Measurements from ENCODE around the gene CTNND1. TPM values are rescaled to one million over a fixed set of nuclear protein-coding genes. Genes with fewer than 3 reads are reported as not detected.
"Not testable (repeated sequence)": the region's sequence is repeated elsewhere in the genome, so short reads cannot be mapped to it uniquely, and the experiment has no call there.

CTNND1 gene
- total RNA-seq (1 to 10 TPM; 3.1 to 4.4 TPM), polyA plus RNA-seq (0.95 TPM)

GRCh38 chr11:57761301-57762234 lies at the start of gene CTNND1:
TSS of gene CTNND1 (plus strand) at chr11:57761802. CDS start at chr11:57791479, 29,677 bp downstream.
- peak within 1 kb of the TSS in 3 of 8 donors; percentile 17 to 92 (median 59) for H3K27ac Mint-ChIP-seq

GRCh38 chr11:57712256-57713150 lies 49.1 kb upstream of the CTNND1 start, which contains the start of gene TMX2:
TSS of gene TMX2 (plus strand) at chr11:57712593. CDS start at chr11:57712619, 26 bp downstream.
- no peaks in the 10 kb centered on the region for H3K36me3 ChIP-seq (ENCODE audit: insufficient read depth, low read length)
- peak; percentile 87 to 93 (median 90) for DNase-seq
- H3K4me3 ChIP-seq (ENCODE audit: low read length): peak within 1 kb of the TSS; percentile 99
- H3K27ac ChIP-seq (ENCODE audit: low read depth, low read length): peak within 1 kb of the TSS; percentile 90
- H3K9me3 ChIP-seq (ENCODE audit: low read length): no peaks in the 10 kb centered on the region
- H3K27me3 ChIP-seq (ENCODE audit: insufficient read depth, low read length, poor library complexity, severe bottlenecking): no peaks in the 10 kb centered on the region
- ChIA-PET CTCF (interaction anchor here (0.6 to 1.9 kb wide), 8 partner anchors 17 to 1825 kb away, joined by 3 to 6 read pairs (median 3); partner anchors contain the start of gene SELENOH), POLR2A (interaction anchor here (0.7 to 1.5 kb wide), 7 partner anchors 10 to 198 kb away, joined by 3 to 10 read pairs (median 4); partner anchors contain the start of gene SELENOH)
- peaks cover 0 to 27% (median 7%) of the 10 kb centered on the region in 3 donors for H3K36me3 Mint-ChIP-seq
- no peaks in the 10 kb centered on the region for H3K9me3 Mint-ChIP-seq
- H3K4me3 Mint-ChIP-seq: peak within 1 kb of the TSS; percentile 93 to 99 (median 98)
- H3K4me1 ChIP-seq (ENCODE audit: insufficient read depth, low read length): peaks cover 43% of the 10 kb centered on the region
- peak within 1 kb of the TSS; percentile 81 to 98 (median 98) for H3K27ac Mint-ChIP-seq
- H3K27me3 Mint-ChIP-seq: no peaks in the 10 kb centered on the region
- peaks cover 42 to 57% (median 53%) of the 10 kb centered on the region in 3 donors for H3K4me1 Mint-ChIP-seq

More at GRCh38 chr11:57761301-57762234, at the start of gene CTNND1:
- H3K9me3 Mint-ChIP-seq: no peaks in the 10 kb centered on the region
- Histone ChIP-seq H3K4me3 (ENCODE audit: low read length) (no peak within 1 kb of the TSS), H3K27me3 (ENCODE audit: insufficient read depth, low read length, poor library complexity, severe bottlenecking) (no peaks in the 10 kb centered on the region), H3K9me3 (ENCODE audit: low read length) (no peaks in the 10 kb centered on the region), H3K27ac (ENCODE audit: low read depth, low read length) (peak within 1 kb of the TSS; percentile 83), H3K4me1 (ENCODE audit: insufficient read depth, low read length) (no peaks in the 10 kb centered on the region), H3K36me3 (ENCODE audit: insufficient read depth, low read length) (no peaks in the 10 kb centered on the region)
- POLR2A ChIA-PET: interaction anchor here (0.6 kb wide), 1 partner anchor 973 kb away, joined by 6 read pairs; no protein-coding TSS in a partner anchor
- DNase-seq: no peak
- no peaks in the 10 kb centered on the region for H3K4me1 Mint-ChIP-seq
- no peaks in the 10 kb centered on the region for H3K27me3 Mint-ChIP-seq
- H3K4me3 Mint-ChIP-seq: no peak within 1 kb of the TSS
- CTCF ChIA-PET: interaction anchor here (0.6 to 1.8 kb wide), 2 partner anchors 10 to 259 kb away, joined by 3 to 6 read pairs; partner anchors contain the start of gene BTBD18
- peaks cover 0 to 7% (median 3%) of the 10 kb centered on the region in 3 donors for H3K36me3 Mint-ChIP-seq

GRCh38 chr11:57713835-57714234 lies 47.8 kb upstream of the CTNND1 start:
- no peaks in the 10 kb centered on the region for H3K9me3 Mint-ChIP-seq
- Histone ChIP-seq H3K27ac (ENCODE audit: low read depth, low read length) (no peak overlapping the region), H3K4me3 (ENCODE audit: low read length) (peak overlapping the region; percentile 99), H3K27me3 (ENCODE audit: insufficient read depth, low read length, poor library complexity, severe bottlenecking) (no peaks in the 10 kb centered on the region), H3K36me3 (ENCODE audit: insufficient read depth, low read length) (no peaks in the 10 kb centered on the region), H3K9me3 (ENCODE audit: low read length) (no peaks in the 10 kb centered on the region), H3K4me1 (ENCODE audit: insufficient read depth, low read length) (peaks cover 40% of the 10 kb centered on the region)
- CTCF ChIA-PET: interaction anchor here (0.7 to 1.9 kb wide), 3 partner anchors 28 to 810 kb away, joined by 4 read pairs; partner anchors contain the start of genes SELENOH and YPEL4
- POLR2A ChIA-PET: no interaction called here
- H3K4me3 Mint-ChIP-seq: peak overlapping the region; percentile 93 to 99 (median 98)
- peaks cover 40 to 57% (median 46%) of the 10 kb centered on the region in 3 donors for H3K4me1 Mint-ChIP-seq
- H3K27ac Mint-ChIP-seq: peak overlapping the region in 7 of 8 donors; percentile 81 to 98 (median 95)
- peaks cover 0 to 27% (median 9%) of the 10 kb centered on the region in 3 donors for H3K36me3 Mint-ChIP-seq
- no peaks in the 10 kb centered on the region for H3K27me3 Mint-ChIP-seq
- DNase-seq: no peak

DNA sequence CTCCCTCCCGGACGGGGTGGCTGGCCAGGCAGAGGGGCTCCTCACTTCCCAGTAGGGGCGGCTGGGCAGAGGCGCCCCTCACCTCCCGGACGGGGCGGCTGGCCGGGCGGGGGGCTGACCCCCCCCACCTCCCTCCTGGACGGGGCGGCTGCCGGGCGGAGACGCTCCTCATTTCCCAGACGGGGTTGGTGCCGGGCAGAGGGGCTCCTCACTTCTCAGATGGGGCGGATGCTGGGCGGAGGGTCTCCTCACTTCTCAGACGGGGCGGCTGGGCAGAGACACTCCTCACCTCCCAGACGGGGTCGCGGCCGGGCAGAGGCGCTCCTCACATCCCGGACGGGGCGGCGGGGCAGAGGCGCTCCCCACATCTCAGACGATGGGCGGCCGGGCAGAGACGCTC lies 44.9 kb upstream of the CTNND1 start:
- POLR2A ChIA-PET; H3K27ac ChIP-seq (ENCODE audit: low read depth, low read length); H3K27me3 ChIP-seq (ENCODE audit: insufficient read depth, low read length, poor library complexity, severe bottlenecking); H3K4me3 Mint-ChIP-seq; H3K36me3 ChIP-seq (ENCODE audit: insufficient read depth, low read length); H3K9me3 Mint-ChIP-seq; H3K9me3 ChIP-seq (ENCODE audit: low read length); DNase-seq; H3K4me3 ChIP-seq (ENCODE audit: low read length); H3K27ac Mint-ChIP-seq; H3K27me3 Mint-ChIP-seq; CTCF ChIA-PET: not testable (repeated sequence)
- H3K4me1 ChIP-seq (ENCODE audit: insufficient read depth, low read length): peaks cover 23% of the 10 kb centered on the region
- Mint-ChIP-seq H3K4me1 (peaks cover 28 to 40% (median 31%) of the 10 kb centered on the region in 3 donors), H3K36me3 (peaks cover 0 to 37% (median 9%) of the 10 kb centered on the region in 3 donors)

DNA sequence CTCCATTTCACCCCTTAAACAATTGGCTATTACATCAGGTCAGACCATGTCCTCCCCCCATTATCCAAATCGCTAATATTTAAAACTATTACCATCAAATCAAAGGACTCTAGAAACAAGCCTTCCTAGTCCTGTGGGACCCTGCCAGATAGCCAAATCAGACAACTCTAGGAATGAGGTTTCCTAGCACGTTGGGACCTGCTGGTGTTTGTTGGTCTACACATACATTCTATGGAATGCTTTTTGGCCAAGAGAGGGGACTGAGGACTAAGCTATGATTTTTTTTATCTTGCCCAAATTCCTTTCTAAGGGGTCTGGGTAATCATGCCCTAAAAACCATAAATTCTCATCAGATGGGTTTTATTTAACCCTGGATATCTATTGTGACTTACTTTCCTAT lies 34.4 kb upstream of the CTNND1 start:
- no peak overlapping the region for H3K27ac Mint-ChIP-seq

GRCh38 chr11:57728829-57729228 lies 32.8 kb upstream of the CTNND1 start:
- H3K27ac Mint-ChIP-seq: peak overlapping the region in 6 of 8 donors; percentile 12 to 70 (median 36)
- no peaks in the 10 kb centered on the region for H3K9me3 Mint-ChIP-seq
- Histone ChIP-seq H3K27me3 (ENCODE audit: insufficient read depth, low read length, poor library complexity, severe bottlenecking) (no peaks in the 10 kb centered on the region), H3K9me3 (ENCODE audit: low read length) (no peaks in the 10 kb centered on the region), H3K4me1 (ENCODE audit: insufficient read depth, low read length) (no peaks in the 10 kb centered on the region), H3K36me3 (ENCODE audit: insufficient read depth, low read length) (no peaks in the 10 kb centered on the region), H3K4me3 (ENCODE audit: low read length) (no peak overlapping the region), H3K27ac (ENCODE audit: low read depth, low read length) (peak overlapping the region; percentile 12)
- peaks cover 9 to 32% (median 26%) of the 10 kb centered on the region in 3 donors for H3K4me1 Mint-ChIP-seq
- peaks cover 0 to 25% (median 2%) of the 10 kb centered on the region in 3 donors for H3K36me3 Mint-ChIP-seq
- no peak for DNase-seq
- CTCF ChIA-PET: no interaction called here
- POLR2A ChIA-PET: no interaction called here
- no peak overlapping the region for H3K4me3 Mint-ChIP-seq
- H3K27me3 Mint-ChIP-seq: no peaks in the 10 kb centered on the region

More for the DNA sequence above, 34.4 kb upstream of the CTNND1 start:
- no peaks in the 10 kb centered on the region for H3K36me3 ChIP-seq (ENCODE audit: insufficient read depth, low read length)
- POLR2A ChIA-PET: no interaction called here
- CTCF ChIA-PET: no interaction called here
- no peaks in the 10 kb centered on the region for H3K9me3 Mint-ChIP-seq
- H3K27me3 ChIP-seq (ENCODE audit: insufficient read depth, low read length, poor library complexity, severe bottlenecking): no peaks in the 10 kb centered on the region
- DNase-seq: no peak
- no peaks in the 10 kb centered on the region for H3K27me3 Mint-ChIP-seq
- no peaks in the 10 kb centered on the region for H3K9me3 ChIP-seq (ENCODE audit: low read length)
- no peak overlapping the region for H3K27ac ChIP-seq (ENCODE audit: low read depth, low read length)
- H3K4me3 ChIP-seq (ENCODE audit: low read length): no peak overlapping the region
- H3K36me3 Mint-ChIP-seq: peaks cover 0 to 27% (median 2%) of the 10 kb centered on the region in 3 donors
- peaks cover 8 to 30% (median 25%) of the 10 kb centered on the region in 3 donors for H3K4me1 Mint-ChIP-seq
- H3K4me1 ChIP-seq (ENCODE audit: insufficient read depth, low read length): no peaks in the 10 kb centered on the region
- no peak overlapping the region for H3K4me3 Mint-ChIP-seq

GRCh38 chr11:57729479-57729878 lies 32.1 kb upstream of the CTNND1 start:
- no peak overlapping the region for H3K4me3 Mint-ChIP-seq
- peaks cover 9 to 32% (median 26%) of the 10 kb centered on the region in 3 donors for H3K4me1 Mint-ChIP-seq
- DNase-seq: no peak
- Histone ChIP-seq H3K36me3 (ENCODE audit: insufficient read depth, low read length) (no peaks in the 10 kb centered on the region), H3K4me1 (ENCODE audit: insufficient read depth, low read length) (no peaks in the 10 kb centered on the region), H3K27me3 (ENCODE audit: insufficient read depth, low read length, poor library complexity, severe bottlenecking) (no peaks in the 10 kb centered on the region), H3K4me3 (ENCODE audit: low read length) (no peak overlapping the region), H3K9me3 (ENCODE audit: low read length) (no peaks in the 10 kb centered on the region), H3K27ac (ENCODE audit: low read depth, low read length) (no peak overlapping the region)
- H3K36me3 Mint-ChIP-seq: peaks cover 0 to 25% (median 2%) of the 10 kb centered on the region in 3 donors
- ChIA-PET POLR2A (no interaction called here), CTCF (no interaction called here)
- H3K27ac Mint-ChIP-seq: no peak overlapping the region
- H3K27me3 Mint-ChIP-seq: no peaks in the 10 kb centered on the region
- no peaks in the 10 kb centered on the region for H3K9me3 Mint-ChIP-seq

Measured in CD8-positive, alpha-beta memory T cell (primary cell).